ENCODE data around the gene ANKLE1.
A peak's percentile ranks its signal among the peaks of the same experiment; 100 is the strongest.

ANKLE1 gene

DNA sequence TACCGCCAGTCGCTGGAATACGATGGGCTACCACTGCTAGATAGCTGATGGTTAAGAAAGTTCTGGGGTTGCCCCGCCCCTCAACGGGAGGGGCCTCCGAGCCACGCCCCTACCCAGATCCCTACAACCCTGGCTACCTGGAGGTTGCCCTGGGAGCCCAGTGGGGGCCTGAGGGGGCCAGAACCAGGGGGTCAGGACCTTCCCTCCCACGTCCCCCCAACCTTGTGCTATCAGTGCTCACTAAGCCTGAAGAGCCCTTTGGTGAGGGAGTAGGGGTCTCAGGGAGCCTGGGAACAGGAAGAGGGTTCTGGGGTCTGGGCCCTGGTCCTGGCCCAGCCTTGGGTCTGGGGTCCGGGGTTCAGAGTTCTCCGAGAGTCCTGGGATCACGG lies 46.8 kb upstream of the ANKLE1 start:
- H3K4me3 ChIP-seq (ENCODE audit: low read depth, low read length), result peak overlapping the region; percentile 55
- ChIA-PET POLR2A (interaction anchor here (0.5 to 3.5 kb wide), 8 partner anchors 8 to 274 kb away, joined by 3 to 25 read pairs (median 5); partner anchors contain the start of genes BABAM1, OCEL1 and USE1), CTCF (interaction anchor here (0.5 to 1.6 kb wide), 5 partner anchors 14 to 167 kb away, joined by 3 to 5 read pairs (median 3); no protein-coding TSS in a partner anchor)
- H3K36me3 ChIP-seq (ENCODE audit: control insufficient read depth in 2 of 2, insufficient read depth in 1 of 2, low read length in 2 of 2), result peaks cover 18 to 56% of the 10 kb centered on the region in 2 experiments; a peak in 2 of 3 replicates
- peaks cover 11% of the 10 kb centered on the region for H3K4me1 ChIP-seq (ENCODE audit: control insufficient read depth, insufficient read depth, low read length)
- peak overlapping the region; percentile 69; the same call in 1 of the 2 replicates for H3K27ac ChIP-seq (ENCODE audit: extremely low read depth, low read depth, low read length)
- H3K9me3 ChIP-seq (ENCODE audit: control insufficient read depth, insufficient read depth, low read depth, low read length), result no peaks in the 10 kb centered on the region
- peak; percentile 75 for TF ChIP-seq SP3 (tag by site-specific recombination; IDR thresholded peaks at IDR 0.05)
- no peak for TF ChIP-seq ZNF473 (tag by site-specific recombination; IDR thresholded peaks at IDR 0.05)
- TF ChIP-seq, protein P1, sequence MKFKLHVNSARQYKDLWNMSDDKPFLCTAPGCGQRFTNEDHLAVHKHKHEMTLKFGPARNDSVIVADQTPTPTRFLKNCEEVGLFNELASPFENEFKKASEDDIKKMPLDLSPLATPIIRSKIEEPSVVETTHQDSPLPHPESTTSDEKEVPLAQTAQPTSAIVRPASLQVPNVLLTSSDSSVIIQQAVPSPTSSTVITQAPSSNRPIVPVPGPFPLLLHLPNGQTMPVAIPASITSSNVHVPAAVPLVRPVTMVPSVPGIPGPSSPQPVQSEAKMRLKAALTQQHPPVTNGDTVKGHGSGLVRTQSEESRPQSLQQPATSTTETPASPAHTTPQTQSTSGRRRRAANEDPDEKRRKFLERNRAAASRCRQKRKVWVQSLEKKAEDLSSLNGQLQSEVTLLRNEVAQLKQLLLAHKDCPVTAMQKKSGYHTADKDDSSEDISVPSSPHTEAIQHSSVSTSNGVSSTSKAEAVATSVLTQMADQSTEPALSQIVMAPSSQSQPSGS (tag by site-specific recombination; IDR thresholded peaks at IDR 0.05; ENCODE audit: low read depth), result no peak
- no peak for TF ChIP-seq OSR2 (tag by site-specific recombination; IDR thresholded peaks at IDR 0.05)
- no peak for TF ChIP-seq ZNF16 (tag by site-specific recombination; IDR thresholded peaks at IDR 0.05; ENCODE audit: low read depth)
- no peak for TF ChIP-seq ZNF837 (tag by site-specific recombination; IDR thresholded peaks at IDR 0.05)
- TF ChIP-seq, protein P2, sequence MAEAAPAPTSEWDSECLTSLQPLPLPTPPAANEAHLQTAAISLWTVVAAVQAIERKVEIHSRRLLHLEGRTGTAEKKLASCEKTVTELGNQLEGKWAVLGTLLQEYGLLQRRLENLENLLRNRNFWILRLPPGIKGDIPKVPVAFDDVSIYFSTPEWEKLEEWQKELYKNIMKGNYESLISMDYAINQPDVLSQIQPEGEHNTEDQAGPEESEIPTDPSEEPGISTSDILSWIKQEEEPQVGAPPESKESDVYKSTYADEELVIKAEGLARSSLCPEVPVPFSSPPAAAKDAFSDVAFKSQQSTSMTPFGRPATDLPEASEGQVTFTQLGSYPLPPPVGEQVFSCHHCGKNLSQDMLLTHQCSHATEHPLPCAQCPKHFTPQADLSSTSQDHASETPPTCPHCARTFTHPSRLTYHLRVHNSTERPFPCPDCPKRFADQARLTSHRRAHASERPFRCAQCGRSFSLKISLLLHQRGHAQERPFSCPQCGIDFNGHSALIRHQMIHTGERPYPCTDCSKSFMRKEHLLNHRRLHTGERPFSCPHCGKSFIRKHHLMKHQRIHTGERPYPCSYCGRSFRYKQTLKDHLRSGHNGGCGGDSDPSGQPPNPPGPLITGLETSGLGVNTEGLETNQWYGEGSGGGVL (tag by site-specific recombination; IDR thresholded peaks at IDR 0.05), result 0 out of 2 replicates have a peak, but pooled peaks have one; percentile 27
- TF ChIP-seq, protein P3, sequence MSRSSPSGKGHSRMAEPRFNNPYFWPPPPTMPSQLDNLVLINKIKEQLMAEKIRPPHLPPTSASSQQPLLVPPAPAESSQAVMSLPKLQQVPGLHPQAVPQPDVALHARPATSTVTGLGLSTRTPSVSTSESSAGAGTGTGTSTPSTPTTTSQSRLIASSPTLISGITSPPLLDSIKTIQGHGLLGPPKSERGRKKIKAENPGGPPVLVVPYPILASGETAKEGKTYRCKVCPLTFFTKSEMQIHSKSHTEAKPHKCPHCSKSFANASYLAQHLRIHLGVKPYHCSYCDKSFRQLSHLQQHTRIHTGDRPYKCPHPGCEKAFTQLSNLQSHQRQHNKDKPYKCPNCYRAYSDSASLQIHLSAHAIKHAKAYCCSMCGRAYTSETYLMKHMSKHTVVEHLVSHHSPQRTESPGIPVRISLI (tag by site-specific recombination; IDR thresholded peaks at IDR 0.05), result no peak
- no peak for TF ChIP-seq GLI2 (tag by site-specific recombination; IDR thresholded peaks at IDR 0.05; ENCODE audit: borderline replicate concordance, low read depth)
- no peak for TF ChIP-seq WT1 (tag by site-specific recombination; IDR thresholded peaks at IDR 0.05)
- TF ChIP-seq ZNF292 (tag by site-specific recombination; IDR thresholded peaks at IDR 0.05; ENCODE audit: borderline replicate concordance, low read depth), result no peak
- TF ChIP-seq, protein P4, sequence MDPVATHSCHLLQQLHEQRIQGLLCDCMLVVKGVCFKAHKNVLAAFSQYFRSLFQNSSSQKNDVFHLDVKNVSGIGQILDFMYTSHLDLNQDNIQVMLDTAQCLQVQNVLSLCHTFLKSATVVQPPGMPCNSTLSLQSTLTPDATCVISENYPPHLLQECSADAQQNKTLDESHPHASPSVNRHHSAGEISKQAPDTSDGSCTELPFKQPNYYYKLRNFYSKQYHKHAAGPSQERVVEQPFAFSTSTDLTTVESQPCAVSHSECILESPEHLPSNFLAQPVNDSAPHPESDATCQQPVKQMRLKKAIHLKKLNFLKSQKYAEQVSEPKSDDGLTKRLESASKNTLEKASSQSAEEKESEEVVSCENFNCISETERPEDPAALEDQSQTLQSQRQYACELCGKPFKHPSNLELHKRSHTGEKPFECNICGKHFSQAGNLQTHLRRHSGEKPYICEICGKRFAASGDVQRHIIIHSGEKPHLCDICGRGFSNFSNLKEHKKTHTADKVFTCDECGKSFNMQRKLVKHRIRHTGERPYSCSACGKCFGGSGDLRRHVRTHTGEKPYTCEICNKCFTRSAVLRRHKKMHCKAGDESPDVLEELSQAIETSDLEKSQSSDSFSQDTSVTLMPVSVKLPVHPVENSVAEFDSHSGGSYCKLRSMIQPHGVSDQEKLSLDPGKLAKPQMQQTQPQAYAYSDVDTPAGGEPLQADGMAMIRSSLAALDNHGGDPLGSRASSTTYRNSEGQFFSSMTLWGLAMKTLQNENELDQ (tag by site-specific recombination; IDR thresholded peaks at IDR 0.05; ENCODE audit: low read depth), result no peak
- TF ChIP-seq, protein P5, sequence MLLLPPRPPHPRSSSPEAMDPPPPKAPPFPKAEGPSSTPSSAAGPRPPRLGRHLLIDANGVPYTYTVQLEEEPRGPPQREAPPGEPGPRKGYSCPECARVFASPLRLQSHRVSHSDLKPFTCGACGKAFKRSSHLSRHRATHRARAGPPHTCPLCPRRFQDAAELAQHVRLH (tag by site-specific recombination; IDR thresholded peaks at IDR 0.05), result peak; percentile 71; the same call in 1 of the 2 replicates
- TF ChIP-seq, protein P6, sequence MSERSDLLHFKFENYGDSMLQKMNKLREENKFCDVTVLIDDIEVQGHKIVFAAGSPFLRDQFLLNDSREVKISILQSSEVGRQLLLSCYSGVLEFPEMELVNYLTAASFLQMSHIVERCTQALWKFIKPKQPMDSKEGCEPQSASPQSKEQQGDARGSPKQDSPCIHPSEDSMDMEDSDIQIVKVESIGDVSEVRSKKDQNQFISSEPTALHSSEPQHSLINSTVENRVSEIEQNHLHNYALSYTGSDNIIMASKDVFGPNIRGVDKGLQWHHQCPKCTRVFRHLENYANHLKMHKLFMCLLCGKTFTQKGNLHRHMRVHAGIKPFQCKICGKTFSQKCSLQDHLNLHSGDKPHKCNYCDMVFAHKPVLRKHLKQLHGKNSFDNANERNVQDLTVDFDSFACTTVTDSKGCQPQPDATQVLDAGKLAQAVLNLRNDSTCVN (tag by site-specific recombination; optimal IDR thresholded peaks at IDR 0.05), result no peak
- no peak for TF ChIP-seq SCRT2 (tag by site-specific recombination; IDR thresholded peaks at IDR 0.05)
- TF ChIP-seq ZSCAN30 (tag by site-specific recombination; IDR thresholded peaks at IDR 0.05), result no peak
- TF ChIP-seq BCL11A (tag by site-specific recombination; IDR thresholded peaks at IDR 0.05; ENCODE audit: low read depth), result peak; percentile 50; the same call in 1 of the 2 replicates
- TF ChIP-seq ZNF548 (tag by site-specific recombination; IDR thresholded peaks at IDR 0.05), result no peak
- no peak for TF ChIP-seq ZNF10 (tag by site-specific recombination; IDR thresholded peaks at IDR 0.05)
- peak; percentile 39; the same call in 1 of the 2 replicates for TF ChIP-seq KLF8 (tag by site-specific recombination; IDR thresholded peaks at IDR 0.05)
- TF ChIP-seq, protein P7, sequence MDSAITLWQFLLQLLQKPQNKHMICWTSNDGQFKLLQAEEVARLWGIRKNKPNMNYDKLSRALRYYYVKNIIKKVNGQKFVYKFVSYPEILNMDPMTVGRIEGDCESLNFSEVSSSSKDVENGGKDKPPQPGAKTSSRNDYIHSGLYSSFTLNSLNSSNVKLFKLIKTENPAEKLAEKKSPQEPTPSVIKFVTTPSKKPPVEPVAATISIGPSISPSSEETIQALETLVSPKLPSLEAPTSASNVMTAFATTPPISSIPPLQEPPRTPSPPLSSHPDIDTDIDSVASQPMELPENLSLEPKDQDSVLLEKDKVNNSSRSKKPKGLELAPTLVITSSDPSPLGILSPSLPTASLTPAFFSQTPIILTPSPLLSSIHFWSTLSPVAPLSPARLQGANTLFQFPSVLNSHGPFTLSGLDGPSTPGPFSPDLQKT (IDR thresholded peaks at IDR 0.05; ENCODE audit: borderline replicate concordance, low read depth, low read length), result no peak
- TF ChIP-seq ZSCAN23 (tag by site-specific recombination; IDR thresholded peaks at IDR 0.05), result no peak
- no peak for TF ChIP-seq ZNF266 (tag by site-specific recombination; IDR thresholded peaks at IDR 0.05; ENCODE audit: low read depth)
- TF ChIP-seq, protein P8, sequence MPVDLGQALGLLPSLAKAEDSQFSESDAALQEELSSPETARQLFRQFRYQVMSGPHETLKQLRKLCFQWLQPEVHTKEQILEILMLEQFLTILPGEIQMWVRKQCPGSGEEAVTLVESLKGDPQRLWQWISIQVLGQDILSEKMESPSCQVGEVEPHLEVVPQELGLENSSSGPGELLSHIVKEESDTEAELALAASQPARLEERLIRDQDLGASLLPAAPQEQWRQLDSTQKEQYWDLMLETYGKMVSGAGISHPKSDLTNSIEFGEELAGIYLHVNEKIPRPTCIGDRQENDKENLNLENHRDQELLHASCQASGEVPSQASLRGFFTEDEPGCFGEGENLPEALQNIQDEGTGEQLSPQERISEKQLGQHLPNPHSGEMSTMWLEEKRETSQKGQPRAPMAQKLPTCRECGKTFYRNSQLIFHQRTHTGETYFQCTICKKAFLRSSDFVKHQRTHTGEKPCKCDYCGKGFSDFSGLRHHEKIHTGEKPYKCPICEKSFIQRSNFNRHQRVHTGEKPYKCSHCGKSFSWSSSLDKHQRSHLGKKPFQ (tag by site-specific recombination; IDR thresholded peaks at IDR 0.05), result no peak
- TF ChIP-seq, protein P9, sequence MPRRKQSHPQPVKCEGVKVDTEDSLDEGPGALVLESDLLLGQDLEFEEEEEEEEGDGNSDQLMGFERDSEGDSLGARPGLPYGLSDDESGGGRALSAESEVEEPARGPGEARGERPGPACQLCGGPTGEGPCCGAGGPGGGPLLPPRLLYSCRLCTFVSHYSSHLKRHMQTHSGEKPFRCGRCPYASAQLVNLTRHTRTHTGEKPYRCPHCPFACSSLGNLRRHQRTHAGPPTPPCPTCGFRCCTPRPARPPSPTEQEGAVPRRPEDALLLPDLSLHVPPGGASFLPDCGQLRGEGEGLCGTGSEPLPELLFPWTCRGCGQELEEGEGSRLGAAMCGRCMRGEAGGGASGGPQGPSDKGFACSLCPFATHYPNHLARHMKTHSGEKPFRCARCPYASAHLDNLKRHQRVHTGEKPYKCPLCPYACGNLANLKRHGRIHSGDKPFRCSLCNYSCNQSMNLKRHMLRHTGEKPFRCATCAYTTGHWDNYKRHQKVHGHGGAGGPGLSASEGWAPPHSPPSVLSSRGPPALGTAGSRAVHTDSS (tag by site-specific recombination; IDR thresholded peaks at IDR 0.05), result no peak

All from HEK293 (cell line).